CD14-positive monocyte (primary cell): ENCODE measurements around the gene PMPCA. TPM values are rescaled to one million over a fixed set of nuclear protein-coding genes. Genes with fewer than 3 reads are reported as not detected.

Experiments used
- DNase-seq, 3 donors: peaks; one replicate each; pipeline ENCODE4 v3.0.0-alpha.2; 2011 to 2022
- H2AFZ ChIP-seq: 2 replicates; pipeline ENCODE4 v1.6.0; 2012; ENCODE audit warnings: mild to moderate bottlenecking, low read depth, low read length, inconsistent platforms; ENCODE audit not compliant: insufficient read depth, poor library complexity, severe bottlenecking
- H3K27ac ChIP-seq, 2 donors: 1 replicate in 1 of 2; 2 replicates in 1 of 2; pipeline ENCODE4 v1.5.1; 2012 to 2013; ENCODE audit warnings: low read length in 2 of 2, control low read depth in 1 of 2, inconsistent platforms in 1 of 2, low read depth in 1 of 2, mild to moderate bottlenecking in 1 of 2
- H3K27me3 ChIP-seq, 2 donors: one replicate each; pipeline versions ENCODE4 v1.6.0 to v1.6.1; 2011 to 2013; ENCODE audit warnings: low read length in 2 of 2; ENCODE audit not compliant: control insufficient read depth in 2 of 2, insufficient read depth in 2 of 2
- H3K36me3 ChIP-seq, 2 donors: replicated peaks in 1 of 2; 1 replicate in 1 of 2; 2 replicates in 1 of 2; pipeline versions ENCODE4 v1.5.1 to v1.6.1; 2012 to 2013; ENCODE audit warnings: low read length in 2 of 2, control low read depth in 1 of 2, inconsistent platforms in 1 of 2, mild to moderate bottlenecking in 1 of 2; ENCODE audit not compliant: insufficient read depth in 2 of 2, control insufficient read depth in 1 of 2
- H3K4me1 ChIP-seq, 2 donors: 1 replicate in 1 of 2; 2 replicates in 1 of 2; pipeline versions ENCODE4 v1.5.1 to v1.6.1; 2012 to 2013; ENCODE audit warnings: low read length in 2 of 2, control low read depth in 1 of 2, inconsistent platforms in 1 of 2, mild to moderate bottlenecking in 1 of 2, moderate library complexity in 1 of 2; ENCODE audit not compliant: insufficient read depth in 2 of 2, control insufficient read depth in 1 of 2
- H3K4me2 ChIP-seq: replicated peaks from 2 replicates; pipeline ENCODE3; 2012; ENCODE audit warnings: low read length, moderate library complexity, mild to moderate bottlenecking; ENCODE audit not compliant: poor library complexity, severe bottlenecking; ENCODE audit errors: extremely low read depth
- H3K4me3 ChIP-seq, 3 experiments: fragments of 200-600 bp in 1 of 3; sonication (generic) in 1 of 3; replicated peaks in 1 of 3; 1 replicate in 2 of 3; 2 replicates in 1 of 3; pipeline ENCODE4 v1.5.1; 2011 to 2013; ENCODE audit warnings: low read length in 3 of 3, mild to moderate bottlenecking in 3 of 3, control low read depth in 2 of 3, low read depth in 2 of 3, inconsistent platforms in 1 of 3, moderate library complexity in 1 of 3
- H3K79me2 ChIP-seq: 2 replicates; pipeline ENCODE4 v1.6.0; 2012; ENCODE audit warnings: mild to moderate bottlenecking, control low read depth, inconsistent platforms, low read length, moderate library complexity; ENCODE audit not compliant: insufficient read depth
- H3K9ac ChIP-seq: 2 replicates; pipeline ENCODE4 v1.6.0; 2017; ENCODE audit warnings: low read length, mild to moderate bottlenecking; ENCODE audit not compliant: insufficient read depth, poor library complexity, severe bottlenecking
- H3K9me3 ChIP-seq, 2 donors: replicated peaks in 1 of 2; 1 replicate in 1 of 2; 2 replicates in 1 of 2; pipeline versions ENCODE4 v1.5.1 to v1.6.1; 2012 to 2013; ENCODE audit warnings: low read length in 2 of 2, control low read depth in 1 of 2; ENCODE audit not compliant: control insufficient read depth in 1 of 2, insufficient read depth in 1 of 2
- H4K20me1 ChIP-seq: 2 replicates; pipeline ENCODE4 v1.6.0; 2012; ENCODE audit warnings: mild to moderate bottlenecking, low read length, control low read depth, moderate library complexity; ENCODE audit not compliant: insufficient read depth
- H3K27ac Mint-ChIP-seq, 7 donors: one replicate each; pipeline ENCODE4 v1.8.0; 2020; ENCODE audit warnings: mild to moderate bottlenecking in 7 of 7, mixed read lengths in 7 of 7, moderate library complexity in 6 of 7, inconsistent platforms in 2 of 7
- H3K27me3 Mint-ChIP-seq, 3 donors: one replicate each; pipeline ENCODE4 v1.8.0; 2021 to 2022; ENCODE audit warnings: low read depth in 3 of 3, mild to moderate bottlenecking in 3 of 3, mixed read lengths in 3 of 3, moderate library complexity in 3 of 3, inconsistent platforms in 1 of 3
- H3K36me3 Mint-ChIP-seq, 2 donors: one replicate each; pipeline ENCODE4 v1.8.0; 2020; ENCODE audit warnings: mixed read lengths in 2 of 2, inconsistent platforms in 1 of 2, mild to moderate bottlenecking in 1 of 2
- H3K4me1 Mint-ChIP-seq: one replicate; pipeline ENCODE4 v1.8.0; 2020; ENCODE audit warnings: mild to moderate bottlenecking, mixed read lengths
- H3K4me3 Mint-ChIP-seq, 2 donors: one replicate each; pipeline ENCODE4 v1.8.0; 2020; ENCODE audit warnings: mild to moderate bottlenecking in 2 of 2, mixed read lengths in 2 of 2, moderate library complexity in 1 of 2
- H3K9me3 Mint-ChIP-seq, 7 donors: one replicate each; pipeline ENCODE4 v1.8.0; 2020 to 2022; ENCODE audit warnings: mixed read lengths in 7 of 7, mild to moderate bottlenecking in 6 of 7, moderate library complexity in 6 of 7, inconsistent platforms in 2 of 7
- CTCF ChIP-seq: fragments of 200-600 bp; IDR thresholded peaks from one replicate; pipeline ENCODE4 v1.8.0; 2022; ENCODE audit warnings: antibody characterized with exemption, mild to moderate bottlenecking
- WGBS: methylation state at CpG from one replicate; pipeline ENCODE4 v1.1.5; 2013; ENCODE audit warnings: missing lambda C conversion rate; ENCODE audit not compliant: insufficient coverage; 5-methylcytosine and 5-hydroxymethylcytosine counted together
- intact Hi-C, 2 donors: fragments of 100-400 bp; cut with micrococcal nuclease; formaldehyde crosslinking; loops; one replicate each; pipeline versions ENCODE4 v1.15.0 to v1.15.1; 2023
- polyA plus RNA-seq, 3 donors: library from polyadenylated mRNA; depleted of rRNA in 1 of 3; unstranded in 2 of 3; stranded (reverse) in 1 of 3; fragments of 300-500 nt in 2 of 3; fragments of >200 nt in 1 of 3; fragmentation: Illumina TruSeq in 2 of 3; gene quantifications; 1 replicate in 2 of 3; 2 replicates in 1 of 3; pipeline ENCODE4 v1.2.3, GENCODE V29; 2012 to 2021

PMPCA gene
- polyA plus RNA-seq, 3 donors = 23.1 to 58.8 (median 24.9) TPM

- no peak for TF ChIP-seq CTCF
- H3K27ac Mint-ChIP-seq = peak overlapping the region in 1 of 7 donors; percentile 58
- Histone ChIP-seq H3K9ac (no peak overlapping the region), H4K20me1 (peaks cover 40% of the 10 kb centered on the region), H3K4me1 (peaks cover 27 to 38% of the 10 kb centered on the region in 2 donors), H3K27ac (peak overlapping the region in 1 of 2 donors; percentile 75), H3K27me3 (no peaks in the 10 kb centered on the region), H3K36me3 (peaks cover 49 to 54% of the 10 kb centered on the region in 2 donors), H2AFZ (no peak overlapping the region), H3K9me3 (no peaks in the 10 kb centered on the region), H3K79me2 (peaks cover 25% of the 10 kb centered on the region), H3K4me3 (no peak overlapping the region), H3K4me2 (peak overlapping the region; percentile 98)
- H3K9me3 Mint-ChIP-seq = no peaks in the 10 kb centered on the region
- no peak overlapping the region for H3K4me3 Mint-ChIP-seq
- no peaks in the 10 kb centered on the region for H3K27me3 Mint-ChIP-seq
- peaks cover 21% of the 10 kb centered on the region for H3K4me1 Mint-ChIP-seq
- intact Hi-C loops = no loop called here
- H3K36me3 Mint-ChIP-seq = peaks cover 25 to 50% of the 10 kb centered on the region in 2 donors
- 96% methylated on average over 13 of the region's 13 CpGs for WGBS
- DNase-seq = no peak
These were observed 39.0 kb upstream of the PMPCA start for GRCh38 chr9:136371533-136371880.

- Histone ChIP-seq H3K4me2 (peak overlapping the region; percentile 98), H3K9ac (peak overlapping the region; percentile 71), H3K27ac (peak overlapping the region; percentile 45 to 75), H4K20me1 (peaks cover 40% of the 10 kb centered on the region), H3K36me3 (peaks cover 44 to 49% of the 10 kb centered on the region in 2 donors), H3K27me3 (no peaks in the 10 kb centered on the region), H2AFZ (peak overlapping the region; percentile 80), H3K4me3 (peak overlapping the region; percentile 67 to 88 (median 85)), H3K9me3 (no peaks in the 10 kb centered on the region), H3K79me2 (peaks cover 25% of the 10 kb centered on the region), H3K4me1 (peaks cover 30 to 38% of the 10 kb centered on the region in 2 donors)
- Mint-ChIP-seq H3K4me3 (peak overlapping the region; percentile 94), H3K4me1 (peaks cover 23% of the 10 kb centered on the region), H3K9me3 (no peaks in the 10 kb centered on the region), H3K36me3 (peaks cover 25 to 45% of the 10 kb centered on the region in 2 donors), H3K27ac (peak overlapping the region; percentile 70 to 94 (median 92)), H3K27me3 (no peaks in the 10 kb centered on the region)
- intact Hi-C loops = loop anchor here in 1 of 2 donors (2.0 kb wide), 1 partner anchor 29 kb away; the partner anchor contains the start of gene SNAPC4
- WGBS = 86% methylated on average over 21 of the region's 21 CpGs
- TF ChIP-seq CTCF = no peak
- DNase-seq = no peak
These were observed 38.5 kb upstream of the PMPCA start for GRCh38 chr9:136372006-136372405.
